Measurements from ENCODE around the gene CNOT8.
"Not testable (repeated sequence)": the region's sequence is repeated elsewhere in the genome, so short reads cannot be mapped to it uniquely, and the experiment has no call there.

The CNOT8 gene

GRCh38 chr5:154866841-154867240 lies 8.4 kb downstream of the CNOT8 start:
- DNase-seq = no peak

GRCh38 chr5:154868702-154869101 lies 10.3 kb downstream of the CNOT8 start:
- no peak for DNase-seq

GRCh38 chr5:154871734-154872133 lies 13.3 kb downstream of the CNOT8 start:
- DNase-seq = no peak

GRCh38 chr5:154873791-154874331 lies 15.4 kb downstream of the CNOT8 start:
- no peak for DNase-seq

- DNase-seq = no peak
Measured at GRCh38 chr5:154878642-154879335, 20.4 kb downstream of the CNOT8 start.

GRCh38 chr5:154881986-154882385 lies 23.6 kb downstream of the CNOT8 start:
- DNase-seq = no peak

GRCh38 chr5:154884424-154884823 lies 26.0 kb downstream of the CNOT8 start:
- DNase-seq = no peak

- DNase-seq = no peak
Measured at GRCh38 chr5:154885439-154885838, 27.0 kb downstream of the CNOT8 start.

- DNase-seq = no peak
Measured at GRCh38 chr5:154892369-154892771, 33.9 kb downstream of the CNOT8 start.

- no peak for DNase-seq
Measured at GRCh38 chr5:154893381-154893780, 35.0 kb downstream of the CNOT8 start.

GRCh38 chr5:154895606-154896561 lies 37.5 kb downstream of the CNOT8 start:
- no peak for DNase-seq

GRCh38 chr5:154896562-154897165 lies 38.2 kb downstream of the CNOT8 start:
- DNase-seq = no peak

- DNase-seq = no peak
Measured at GRCh38 chr5:154898210-154898609, 39.8 kb downstream of the CNOT8 start.

GRCh38 chr5:154899151-154899816 lies 40.9 kb downstream of the CNOT8 start:
- DNase-seq = no peak

- DNase-seq = no peak
Measured at GRCh38 chr5:154900066-154900465, 41.6 kb downstream of the CNOT8 start.

- DNase-seq = no peak
Measured at GRCh38 chr5:154901276-154901675, 42.8 kb downstream of the CNOT8 start.

GRCh38 chr5:154901913-154902312 lies 43.5 kb downstream of the CNOT8 start:
- DNase-seq = no peak

GRCh38 chr5:154905601-154906000 lies 47.2 kb downstream of the CNOT8 start:
- not testable (repeated sequence) for DNase-seq

- DNase-seq = no peak
Measured at GRCh38 chr5:154916874-154917273, 58.4 kb downstream of the CNOT8 start.

- DNase-seq = no peak
Measured at GRCh38 chr5:154917757-154918156, 59.3 kb downstream of the CNOT8 start.

GRCh38 chr5:154923441-154924430 lies 65.3 kb downstream of the CNOT8 start:
- no peak for DNase-seq

Measured in NCI-H510A treated with DMSO at 0.1 percent for 48 hours (cell line).